ENCODE data around the gene SYT4. TPM values are rescaled to one million over a fixed set of nuclear protein-coding genes. Genes with fewer than 3 reads are reported as not detected.

Gene SYT4
- total and polyA plus RNA-seq, 4 donors, result 0.19 TPM; not detected in 3

GRCh38 chr18:43265465-43265864 lies 11.8 kb downstream of the SYT4 start (continued):
- no peak for TF ChIP-seq HNF4A (conservative IDR thresholded peaks at IDR 0.05)

GRCh38 chr18:43248610-43249249 lies 28.6 kb downstream of the SYT4 start:
- no peak overlapping the region for H3K4me3 ChIP-seq (ENCODE audit: low read depth in 1 of 3, low read length in 3 of 3)
- TF ChIP-seq CTCF (IDR thresholded peaks at IDR 0.05; ENCODE audit: low read depth, low read length, missing input control) (no peak), FOXA1 (IDR thresholded peaks at IDR 0.05) (no peak), RAD21 (IDR thresholded peaks at IDR 0.05) (peak; percentile 36 to 52), EGR1 (IDR thresholded peaks at IDR 0.05; ENCODE audit: low read depth in 2 of 2) (peak in 1 of 2 donors; percentile 49), TAF1 (conservative IDR thresholded peaks at IDR 0.05) (no peak), HNF4G (IDR thresholded peaks at IDR 0.05) (peak; percentile 80), HNF4A (conservative IDR thresholded peaks at IDR 0.05) (peak; percentile 95 to 97), RXRA (IDR thresholded peaks at IDR 0.05) (peak in 1 of 2 donors; percentile 63), ZBTB33 (IDR thresholded peaks at IDR 0.05) (no peak), ATF3 (IDR thresholded peaks at IDR 0.05) (no peak), GABPA (IDR thresholded peaks at IDR 0.05 in 1 of 2, conservative IDR thresholded peaks at IDR 0.05 in 1 of 2) (peak in 1 of 2 donors; percentile 48), NR2F2 (IDR thresholded peaks at IDR 0.05) (no peak), JUND (IDR thresholded peaks at IDR 0.05) (peak in 1 of 2 donors; percentile 36), MAX (IDR thresholded peaks at IDR 0.05) (peak; percentile 74), REST (IDR thresholded peaks at IDR 0.05) (peak; percentile 61), FOXA2 (IDR thresholded peaks at IDR 0.05) (no peak), SP1 (IDR thresholded peaks at IDR 0.05) (peak; percentile 85), YY1 (IDR thresholded peaks at IDR 0.05) (peak; percentile 66)
- no peaks in the 10 kb centered on the region for H3K36me3 ChIP-seq (ENCODE audit: control insufficient read depth in 4 of 4, insufficient read depth in 3 of 4, low read depth in 1 of 4, low read length in 3 of 4)
- H3K4me1 ChIP-seq (ENCODE audit: control insufficient read depth in 4 of 4, insufficient read depth in 4 of 4, low read length in 3 of 4), result peaks cover 3 to 22% (median 16%) of the 10 kb centered on the region in 4 donors
- 94% methylated on average over 1 of the region's 1 CpG for WGBS
- H3K27me3 ChIP-seq (ENCODE audit: control insufficient read depth in 4 of 4, insufficient read depth in 4 of 4, low read length in 3 of 4), result no peaks in the 10 kb centered on the region
- H3K9me3 ChIP-seq (ENCODE audit: control insufficient read depth in 4 of 4, low read length in 3 of 4), result no peaks in the 10 kb centered on the region
- H3K9ac ChIP-seq (ENCODE audit: low read depth in 1 of 2, low read length in 2 of 2), result no peak overlapping the region
- peak overlapping the region; percentile 25 to 82 for H3K27ac ChIP-seq (ENCODE audit: low read depth in 1 of 2, low read length in 2 of 2)
- no peak for DNase-seq (ENCODE audit: low spot score)

Measured in liver (tissue), 9 donors.